GM12875 (cell line): ENCODE measurements around the gene PDZD2.
"Not testable (repeated sequence)": the region's sequence is repeated elsewhere in the genome, so short reads cannot be mapped to it uniquely, and the experiment has no call there.

Experiments used
- H3K4me3 ChIP-seq: one replicate; pipeline ENCODE4 v1.5.1; 2011; ENCODE audit warnings: low read depth, low read length, control low read depth
- CTCF ChIP-seq: IDR thresholded peaks from 2 replicates; pipeline ENCODE4 v1.5.1; 2011; ENCODE audit warnings: low read depth, mild to moderate bottlenecking, control low read depth, inconsistent platforms, low read length, moderate library complexity, borderline replicate concordance; ENCODE audit not compliant: insufficient read depth

Gene PDZD2

GRCh38 chr5:31682025-31682424 lies 43.1 kb downstream of the PDZD2 start:
- TF ChIP-seq CTCF, result no peak
- H3K4me3 ChIP-seq, result no peak overlapping the region

- no peak overlapping the region for H3K4me3 ChIP-seq
- TF ChIP-seq CTCF, result no peak
Measured at GRCh38 chr5:31682851-31683250, 43.9 kb downstream of the PDZD2 start.

- no peak for TF ChIP-seq CTCF
- no peak overlapping the region for H3K4me3 ChIP-seq
Measured at GRCh38 chr5:31688515-31689092, 49.7 kb downstream of the PDZD2 start.

GRCh38 chr5:31691408-31691807 lies 52.5 kb downstream of the PDZD2 start:
- H3K4me3 ChIP-seq, result not testable (repeated sequence)

- no peak for TF ChIP-seq CTCF
- no peak overlapping the region for H3K4me3 ChIP-seq
Measured at GRCh38 chr5:31692561-31693221, 53.8 kb downstream of the PDZD2 start.

GRCh38 chr5:31698673-31699072 lies 59.7 kb downstream of the PDZD2 start:
- no peak for TF ChIP-seq CTCF
- no peak overlapping the region for H3K4me3 ChIP-seq

- TF ChIP-seq CTCF, result no peak
- no peak overlapping the region for H3K4me3 ChIP-seq
Measured at GRCh38 chr5:31701642-31702299, 62.8 kb downstream of the PDZD2 start.
